ENCODE measurements around the gene CCDC121.
"Not testable (repeated sequence)": the region's sequence is repeated elsewhere in the genome, so short reads cannot be mapped to it uniquely, and the experiment has no call there.

CCDC121 gene

GRCh38 chr2:27634291-27634690 is 5.5 kb upstream of the CCDC121 start:
- no peak for TF ChIP-seq BACH2 (CRISPR knock-in tag; IDR thresholded peaks at IDR 0.05; ENCODE audit: borderline replicate concordance)
- TF ChIP-seq ZFP30 (CRISPR knock-in tag; IDR thresholded peaks at IDR 0.05) = no peak
- no peak for TF ChIP-seq OSR1 (CRISPR knock-in tag; IDR thresholded peaks at IDR 0.05)
- no peak for TF ChIP-seq CREB5 (CRISPR knock-in tag; IDR thresholded peaks at IDR 0.05; ENCODE audit: low read depth)
- TF ChIP-seq ARNTL (CRISPR knock-in tag; IDR thresholded peaks at IDR 0.05; ENCODE audit: borderline replicate concordance, low read depth) = no peak
- TF ChIP-seq ZC3H10 (CRISPR knock-in tag; IDR thresholded peaks at IDR 0.05) = no peak
- no peak for TF ChIP-seq PATZ1 (CRISPR knock-in tag; IDR thresholded peaks at IDR 0.05; ENCODE audit: borderline replicate concordance)
- no peak for TF ChIP-seq RARB (CRISPR knock-in tag; IDR thresholded peaks at IDR 0.05)
- TF ChIP-seq CSRNP3 (CRISPR knock-in tag; IDR thresholded peaks at IDR 0.05) = no peak
- ATAC-seq = no peak

GRCh38 chr2:27630257-27630656 is 1.4 kb upstream of the CCDC121 start:
- not testable (repeated sequence) for ATAC-seq

- peak; percentile 74 for ATAC-seq
- no peak for TF ChIP-seq BACH2 (CRISPR knock-in tag; IDR thresholded peaks at IDR 0.05; ENCODE audit: borderline replicate concordance)
- peak; percentile 48; the same call in 1 of the 2 replicates for TF ChIP-seq TOX (CRISPR knock-in tag; IDR thresholded peaks at IDR 0.05; ENCODE audit: borderline replicate concordance)
- TF ChIP-seq CSRNP3 (CRISPR knock-in tag; IDR thresholded peaks at IDR 0.05) = no peak
- no peak for TF ChIP-seq GLIS3 (CRISPR knock-in tag; IDR thresholded peaks at IDR 0.05)
- no peak for TF ChIP-seq RARB (CRISPR knock-in tag; IDR thresholded peaks at IDR 0.05)
- TF ChIP-seq ISL1 (CRISPR knock-in tag; IDR thresholded peaks at IDR 0.05) = peak; percentile 71
- peak; percentile 85 for TF ChIP-seq CREB5 (CRISPR knock-in tag; IDR thresholded peaks at IDR 0.05; ENCODE audit: low read depth)
- TF ChIP-seq ZNF565 (CRISPR knock-in tag; conservative IDR thresholded peaks at IDR 0.05; ENCODE audit: low read depth) = 0 out of 2 replicates have a peak, but pooled peaks have one; percentile 37
- 0 out of 2 replicates have a peak, but pooled peaks have one; percentile 24 for TF ChIP-seq CSDC2 (CRISPR knock-in tag; IDR thresholded peaks at IDR 0.05)
- no peak for TF ChIP-seq ARNTL (CRISPR knock-in tag; IDR thresholded peaks at IDR 0.05; ENCODE audit: borderline replicate concordance, low read depth)
- TF ChIP-seq ESRRG (CRISPR knock-in tag; IDR thresholded peaks at IDR 0.05) = 0 out of 2 replicates have a peak, but pooled peaks have one; percentile 3
These were observed 647 bp downstream of the CCDC121 start for GRCh38 chr2:27627963-27628766.

GRCh38 chr2:27626921-27627320 is 1.9 kb downstream of the CCDC121 start:
- ATAC-seq = not testable (repeated sequence)

- not testable (repeated sequence) for ATAC-seq
These were observed 2.5 kb downstream of the CCDC121 start for GRCh38 chr2:27626323-27626722.

- TF ChIP-seq CSRNP3 (CRISPR knock-in tag; IDR thresholded peaks at IDR 0.05) (no peak), GLIS3 (CRISPR knock-in tag; IDR thresholded peaks at IDR 0.05) (no peak), ISL1 (CRISPR knock-in tag; IDR thresholded peaks at IDR 0.05) (no peak), ZFP3 (CRISPR knock-in tag; IDR thresholded peaks at IDR 0.05) (no peak), CSDC2 (CRISPR knock-in tag; IDR thresholded peaks at IDR 0.05) (no peak), RARB (CRISPR knock-in tag; IDR thresholded peaks at IDR 0.05) (no peak)
These were observed 3.9 kb downstream of the CCDC121 start for GRCh38 chr2:27624943-27625342.

More at GRCh38 chr2:27624943-27625342, 3.9 kb downstream of the CCDC121 start:
- ATAC-seq = no peak

Data from SK-N-SH treated with all-trans-retinoic acid at 6 μM for 48 hours (cell line).